NCI-H2227 (cell line): ENCODE results near the gene SKI.

ENCODE experiments used
- DNase-seq: peaks from one replicate; lab custom pipeline; 2025; ENCODE audit not compliant: unreplicated experiment; lab: John Stamatoyannopoulos, UW

SKI gene

DNA sequence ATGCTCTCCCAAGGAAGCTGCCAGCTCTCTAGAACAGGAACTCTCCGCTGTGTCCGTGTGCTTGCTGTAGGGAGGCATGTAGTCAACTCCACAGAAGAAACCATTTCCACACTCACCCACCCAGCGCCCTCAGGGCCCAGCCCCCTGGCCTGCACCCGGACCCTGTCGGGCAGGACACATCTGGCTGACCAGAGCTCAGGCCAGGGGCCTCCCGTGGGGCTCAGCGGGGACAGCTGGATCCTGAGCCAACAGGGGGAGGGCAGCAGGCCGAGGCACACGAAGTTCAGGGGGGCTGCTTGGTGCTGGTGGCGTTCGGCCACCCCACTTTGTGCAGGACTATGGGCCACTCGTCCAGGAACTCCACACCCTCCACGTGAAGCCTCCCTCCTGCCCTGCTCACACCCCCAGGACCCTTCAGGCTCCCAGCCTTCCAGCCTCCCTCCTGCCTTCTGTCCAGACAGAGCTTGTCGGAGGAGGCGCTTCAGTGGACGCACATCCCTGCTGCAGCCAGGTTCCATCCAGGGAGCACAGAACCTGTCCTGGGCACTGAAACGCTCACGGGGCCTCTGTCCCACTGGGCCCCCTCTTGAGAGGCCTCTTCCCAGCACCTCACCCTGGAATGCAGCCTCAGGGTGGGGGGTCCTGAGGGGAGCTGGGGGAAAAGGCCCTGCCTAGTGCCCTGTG, 18.6 kb upstream of the SKI start:
- DNase-seq: no peak

DNA sequence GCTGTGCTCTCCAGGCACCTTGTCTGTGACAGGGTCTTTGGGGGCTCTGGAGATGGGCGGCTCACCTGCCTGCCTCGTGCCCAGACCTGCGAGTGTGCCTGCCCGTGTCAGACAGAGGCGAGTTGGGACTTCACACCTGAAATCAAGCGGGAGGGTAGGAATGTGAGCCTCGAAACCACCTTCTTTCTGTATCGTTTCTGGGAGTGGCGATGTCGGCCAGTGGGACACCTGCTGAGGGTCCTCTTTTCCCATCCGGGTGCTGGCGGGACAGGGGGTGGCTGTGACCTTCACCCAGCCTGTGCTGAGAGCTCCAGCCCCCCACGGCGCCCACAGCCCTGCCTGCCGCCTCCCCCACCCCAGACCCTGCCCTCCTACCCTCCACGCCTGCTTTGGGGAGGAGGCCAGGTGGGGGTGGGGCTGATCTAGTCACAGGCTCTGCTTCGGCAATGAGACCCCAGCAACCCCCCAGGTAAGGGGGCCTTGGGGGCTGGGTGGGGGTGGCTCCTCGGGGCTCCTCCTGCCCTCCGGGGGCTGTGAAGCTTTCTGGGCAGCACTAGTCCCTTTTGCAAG, 17.9 kb upstream of the SKI start:
- no peak for DNase-seq

DNA sequence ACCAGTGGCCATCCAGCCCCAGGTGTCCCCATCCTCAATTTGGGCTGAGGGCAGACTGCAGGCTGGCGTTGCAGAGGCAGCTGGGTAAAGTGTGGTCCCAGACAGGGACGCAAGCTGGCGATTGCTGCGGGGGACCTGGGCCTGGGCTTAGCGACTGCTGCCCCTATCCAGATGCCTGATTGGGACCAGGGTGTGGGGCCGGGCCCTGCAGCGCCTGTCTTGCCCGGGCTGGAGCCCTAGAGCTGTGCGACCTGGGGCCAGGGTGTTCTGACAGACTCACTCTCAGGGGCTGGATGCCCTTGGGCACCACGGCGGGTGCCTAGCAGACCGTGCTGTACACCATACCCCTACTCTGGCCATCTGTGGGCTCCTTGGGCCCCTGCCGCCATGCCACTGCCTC, 17.3 kb upstream of the SKI start:
- DNase-seq: no peak

DNA sequence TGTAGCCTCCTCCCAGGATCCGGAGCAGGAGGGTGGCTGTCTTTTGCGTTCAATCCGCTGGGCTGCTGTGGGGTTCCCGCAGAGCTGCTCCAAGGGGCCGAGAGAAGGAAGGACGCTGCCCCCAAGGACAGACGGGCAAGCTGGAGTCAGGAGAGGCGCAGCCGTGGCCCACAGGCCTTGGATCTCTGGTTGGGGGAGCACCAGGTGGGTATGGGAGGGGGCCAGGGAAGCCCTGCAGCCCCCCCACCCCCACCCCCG, 15.9 kb upstream of the SKI start:
- no peak for DNase-seq

DNA sequence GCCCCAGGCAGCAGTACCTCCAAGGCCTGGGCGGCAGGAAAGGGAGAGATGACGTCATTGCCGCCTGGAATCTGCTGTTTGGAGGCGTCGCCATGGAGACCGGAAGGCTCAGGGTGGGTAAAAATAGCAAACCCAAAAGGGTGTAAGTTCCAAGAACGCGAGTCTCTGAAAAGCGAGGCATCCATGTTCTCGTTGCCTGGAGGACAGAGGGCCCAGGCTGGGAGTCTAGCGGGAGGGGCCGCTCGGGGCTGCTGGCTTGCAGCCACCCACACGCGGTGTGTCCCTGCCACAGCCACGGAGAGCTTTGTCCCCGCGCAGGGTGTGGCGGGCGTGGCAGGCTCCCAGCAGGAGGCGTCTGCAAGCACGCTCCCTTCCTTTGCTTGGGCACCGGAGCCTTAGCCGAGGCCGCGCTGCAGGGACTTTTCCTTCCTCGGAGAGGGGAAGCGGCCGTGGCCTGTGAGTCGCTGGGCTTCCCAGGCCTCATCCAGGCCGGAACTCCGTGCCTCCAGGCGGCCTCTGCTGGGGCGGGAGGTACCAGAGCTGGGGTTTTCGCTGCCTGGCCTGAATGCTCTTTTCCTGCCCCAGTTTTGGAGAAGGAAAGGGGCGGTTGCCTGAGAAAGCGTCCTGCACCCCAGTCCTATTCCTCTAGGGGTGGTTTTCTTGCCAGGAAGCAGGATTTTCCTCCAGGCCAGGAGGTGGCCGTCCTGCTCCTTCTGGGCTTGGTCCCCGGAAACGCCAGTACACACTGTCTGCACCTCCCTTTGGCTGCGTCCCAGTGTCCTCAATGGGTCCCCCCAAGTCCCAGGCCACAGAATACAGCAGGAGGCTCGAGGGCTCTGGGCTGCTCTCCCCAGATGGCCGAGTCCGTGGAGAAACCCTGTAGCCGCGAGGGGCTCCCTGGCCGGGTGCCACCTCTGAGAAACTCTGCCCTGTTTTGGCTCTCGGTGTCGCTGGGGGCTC, 15.3 kb upstream of the SKI start:
- peak; percentile 93 for DNase-seq

DNA sequence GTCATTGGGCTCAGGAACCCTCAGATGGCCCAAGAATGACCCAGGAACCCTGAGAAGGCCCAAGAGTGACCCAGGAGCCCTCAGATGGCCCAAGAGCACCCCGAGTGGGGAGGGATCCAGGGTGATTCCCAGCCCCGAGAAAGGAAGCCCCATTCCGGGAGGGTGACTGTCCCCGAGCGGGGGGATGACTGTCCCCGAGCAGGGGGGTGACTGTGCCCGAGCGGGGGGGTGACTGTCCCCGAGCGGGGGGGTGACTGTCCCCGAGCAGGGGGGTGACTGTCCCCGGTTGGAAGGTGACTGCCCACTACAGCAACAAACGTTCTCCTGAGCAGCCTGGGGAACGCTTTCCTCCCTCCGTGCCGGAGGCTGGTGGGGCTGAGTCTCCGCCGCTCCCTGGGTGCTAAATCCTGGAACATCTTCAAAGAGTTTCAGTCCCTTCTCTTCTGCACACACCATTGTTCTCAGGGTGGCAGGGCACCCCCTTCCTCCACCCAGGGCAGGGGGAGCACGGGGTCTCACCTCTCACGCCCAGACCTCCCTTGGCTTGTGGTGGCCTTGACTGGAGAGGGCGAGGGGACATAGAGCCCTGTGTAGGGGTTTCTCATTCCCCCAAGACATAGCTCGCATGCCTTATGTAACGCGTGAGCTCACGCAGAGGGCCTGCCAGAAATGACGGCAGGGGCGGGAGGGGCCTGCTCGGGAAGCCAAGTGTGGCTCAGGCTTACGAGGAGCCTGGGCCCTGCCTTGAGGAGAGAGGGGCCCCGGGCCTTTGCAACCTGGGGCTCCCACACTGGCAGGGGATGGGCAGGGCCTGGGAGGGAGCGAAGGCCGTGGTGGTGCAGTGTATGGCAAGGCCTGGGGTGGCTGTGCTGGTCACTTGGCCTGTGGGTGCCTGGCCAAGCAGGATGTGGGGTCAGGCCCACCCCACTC, 14.3 kb upstream of the SKI start:
- DNase-seq: no peak

DNA sequence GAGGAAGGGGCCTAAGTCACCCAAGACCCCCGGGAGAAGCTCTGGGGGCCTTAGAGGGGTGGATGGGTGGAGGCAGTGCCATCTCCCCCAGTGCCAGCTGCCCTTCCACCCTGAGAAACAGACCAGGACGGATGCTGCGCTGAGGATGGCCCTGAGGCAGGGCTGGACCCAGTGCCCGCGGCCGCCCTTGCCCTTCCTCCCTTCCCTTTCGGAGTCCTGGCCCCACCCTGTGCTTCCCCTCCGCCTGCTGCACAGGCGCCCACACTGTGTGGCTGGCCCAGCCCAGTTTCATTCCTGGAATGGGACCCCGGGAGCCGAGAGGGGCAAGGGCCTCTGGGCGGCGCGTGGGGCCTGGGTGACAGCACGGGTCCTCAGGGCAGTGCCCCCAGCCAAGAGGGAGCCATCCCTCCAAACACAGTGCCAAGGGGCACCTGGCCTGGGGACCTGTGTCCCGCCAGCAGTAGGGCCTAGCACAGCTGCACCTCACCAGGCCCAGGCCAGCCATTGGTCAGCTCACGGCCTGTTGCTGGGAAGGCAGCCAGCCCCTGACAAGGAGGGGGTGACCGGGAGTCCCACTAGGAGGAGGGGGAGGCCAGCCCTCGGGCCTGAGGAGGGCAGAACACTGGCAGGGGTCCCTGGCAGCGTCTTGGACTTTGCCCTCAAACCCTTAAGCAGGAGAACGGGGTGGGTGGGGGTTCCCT, 13.4 kb upstream of the SKI start:
- no peak for DNase-seq

DNA sequence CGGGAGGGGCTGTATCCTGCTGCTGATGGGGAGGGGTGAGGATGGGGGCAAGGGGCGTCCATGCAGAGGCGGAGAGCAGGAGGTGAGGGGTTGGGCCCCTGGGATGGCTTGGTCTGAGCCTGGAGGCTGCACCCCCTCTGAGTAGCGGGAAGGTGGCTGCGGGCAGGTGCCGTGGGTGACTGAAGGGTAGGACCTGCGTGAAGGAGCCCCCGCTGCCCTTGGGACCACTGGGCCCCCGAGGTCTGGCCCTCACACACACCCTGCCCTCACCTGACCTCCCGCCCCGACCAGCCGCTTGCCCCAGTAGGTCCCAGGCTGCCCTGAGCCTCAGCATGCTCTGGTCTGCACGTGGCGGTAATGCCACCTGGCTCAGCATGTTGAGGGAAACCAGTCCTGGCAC, 12.8 kb upstream of the SKI start:
- DNase-seq: no peak

DNA sequence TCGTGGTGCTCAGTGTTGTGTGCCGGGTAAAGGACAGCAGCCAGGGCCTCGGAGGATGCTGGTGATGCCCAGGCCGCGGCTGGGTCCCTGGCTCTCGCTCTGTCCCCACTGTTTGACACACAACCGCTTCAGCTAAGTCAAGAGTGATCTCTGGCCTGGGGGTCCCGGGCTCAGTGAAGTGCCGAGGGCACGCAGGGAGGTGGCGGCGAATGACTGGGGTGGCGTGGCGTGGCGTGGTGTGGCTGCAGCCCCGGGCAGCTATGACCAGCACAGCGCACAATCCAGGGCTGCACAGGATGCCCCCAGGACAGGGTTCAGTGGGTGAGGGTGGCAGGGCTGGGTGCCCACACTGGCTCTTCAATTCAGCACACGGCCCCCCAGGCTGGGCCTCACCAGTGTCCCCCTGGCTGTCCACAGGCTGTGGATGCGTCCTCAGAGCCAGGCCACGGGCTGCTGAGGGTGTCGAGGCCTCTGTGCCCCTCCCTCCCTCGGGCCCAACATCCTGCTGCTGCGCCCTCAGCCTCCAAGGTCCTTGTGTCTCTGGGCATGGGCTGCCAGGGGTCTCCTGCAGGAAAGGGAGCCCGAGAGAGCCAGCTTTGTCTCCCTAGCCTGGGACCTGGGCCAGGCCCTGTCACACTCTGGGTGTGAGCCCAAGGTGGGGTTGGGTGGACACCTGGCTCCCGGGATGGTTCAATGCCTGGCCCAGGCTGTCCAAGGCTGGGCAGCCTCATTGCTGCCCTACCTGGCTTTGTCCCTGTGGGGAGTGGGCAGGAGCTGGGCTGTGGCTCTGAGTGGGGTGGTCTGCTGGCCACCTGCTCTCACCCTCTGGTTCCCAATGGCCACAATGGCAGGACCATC, 12.0 kb upstream of the SKI start:
- no peak for DNase-seq

DNA sequence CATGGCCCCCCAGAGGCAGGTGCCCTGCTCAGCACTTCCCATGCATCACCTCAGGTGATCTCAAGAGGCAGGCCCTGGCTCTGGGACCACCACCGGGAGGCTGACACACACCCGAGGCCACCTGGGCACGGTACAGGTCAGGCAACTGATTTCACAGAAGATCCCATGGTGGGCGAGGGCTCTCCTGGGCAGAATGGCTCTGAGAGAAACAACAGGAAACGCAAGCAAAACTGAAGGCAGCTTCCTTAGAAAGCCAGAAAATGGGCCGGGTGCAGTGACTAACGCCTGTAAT, 11.4 kb upstream of the SKI start:
- DNase-seq: no peak

DNA sequence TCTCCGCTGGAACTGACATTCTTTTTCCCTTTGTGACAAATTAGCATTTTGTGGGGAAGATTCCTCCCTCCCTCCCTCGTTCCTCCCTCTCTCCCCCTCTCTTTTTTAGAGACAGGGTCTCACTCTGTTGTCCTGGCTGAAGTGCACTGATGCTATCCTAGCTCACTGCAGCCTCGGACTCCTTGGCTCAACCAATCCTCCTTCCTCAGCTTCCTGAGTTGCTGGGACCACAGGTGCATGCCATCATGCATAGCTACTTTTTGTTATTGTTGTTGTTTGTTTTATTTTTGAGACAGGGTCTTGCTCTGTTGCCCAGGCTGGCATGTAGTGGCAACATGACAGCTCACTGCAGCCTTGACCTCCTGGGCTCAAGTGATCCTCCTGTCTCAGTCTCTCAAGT, 6.8 kb upstream of the SKI start:
- DNase-seq: no peak

DNA sequence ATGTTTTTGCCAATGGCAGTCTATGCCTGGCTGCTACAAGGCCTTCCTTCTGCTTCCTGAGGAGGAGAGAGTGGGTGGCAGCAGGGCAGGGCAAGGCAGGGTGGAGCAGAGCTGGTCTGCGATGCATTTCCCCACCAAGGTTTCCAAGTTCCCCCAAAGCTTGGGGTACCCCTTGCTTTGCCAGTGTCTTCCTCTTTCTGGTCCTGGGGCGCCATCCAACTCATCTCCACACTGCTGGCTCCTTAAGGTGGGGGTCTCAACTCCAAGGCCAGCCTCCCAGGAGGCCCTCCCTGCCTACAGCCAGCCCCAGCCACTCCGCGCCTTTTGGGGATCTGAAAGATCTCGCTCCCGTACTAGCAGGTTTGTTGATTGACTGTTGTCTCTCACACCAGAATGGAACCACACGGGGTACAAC, 3.9 kb upstream of the SKI start:
- no peak for DNase-seq

DNA sequence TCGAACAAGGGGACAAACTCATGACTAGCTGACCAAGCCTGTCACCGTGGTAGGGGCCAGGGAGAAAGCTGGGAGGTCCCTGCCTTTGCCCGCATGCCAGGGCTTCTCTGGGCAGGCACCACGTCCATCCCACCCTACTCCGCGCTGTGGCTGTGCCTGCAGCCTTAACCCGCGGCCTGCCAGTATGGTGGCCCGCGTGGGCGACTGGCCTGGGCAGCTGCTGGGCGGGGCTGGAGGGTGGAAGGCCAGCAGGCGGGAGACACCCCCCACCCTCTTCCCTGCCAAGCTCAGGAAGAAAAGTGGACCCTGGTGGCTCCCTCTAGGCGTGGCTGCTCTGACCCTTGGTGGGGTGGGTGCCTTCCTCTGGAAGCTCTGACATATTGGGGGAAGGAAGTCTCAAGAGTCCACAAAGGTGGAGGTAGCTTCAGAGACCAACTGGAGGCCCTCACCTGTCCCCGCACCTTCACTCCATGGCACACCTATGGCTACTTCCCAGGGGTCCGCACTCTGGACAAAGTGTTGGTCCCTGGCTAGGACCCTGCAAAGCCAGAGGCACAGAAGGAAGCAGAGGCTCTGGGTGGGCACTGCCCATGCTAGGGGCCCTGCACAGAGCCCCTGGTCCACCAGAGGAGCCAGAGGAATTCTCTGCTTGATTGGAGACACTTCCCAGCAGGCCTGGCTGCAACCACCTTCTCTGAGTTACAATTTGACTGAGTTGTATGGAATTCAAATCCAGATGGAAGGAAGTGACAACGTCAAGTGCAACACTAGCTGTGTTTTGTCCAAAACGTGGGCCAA, 3.3 kb upstream of the SKI start:
- DNase-seq: no peak

DNA sequence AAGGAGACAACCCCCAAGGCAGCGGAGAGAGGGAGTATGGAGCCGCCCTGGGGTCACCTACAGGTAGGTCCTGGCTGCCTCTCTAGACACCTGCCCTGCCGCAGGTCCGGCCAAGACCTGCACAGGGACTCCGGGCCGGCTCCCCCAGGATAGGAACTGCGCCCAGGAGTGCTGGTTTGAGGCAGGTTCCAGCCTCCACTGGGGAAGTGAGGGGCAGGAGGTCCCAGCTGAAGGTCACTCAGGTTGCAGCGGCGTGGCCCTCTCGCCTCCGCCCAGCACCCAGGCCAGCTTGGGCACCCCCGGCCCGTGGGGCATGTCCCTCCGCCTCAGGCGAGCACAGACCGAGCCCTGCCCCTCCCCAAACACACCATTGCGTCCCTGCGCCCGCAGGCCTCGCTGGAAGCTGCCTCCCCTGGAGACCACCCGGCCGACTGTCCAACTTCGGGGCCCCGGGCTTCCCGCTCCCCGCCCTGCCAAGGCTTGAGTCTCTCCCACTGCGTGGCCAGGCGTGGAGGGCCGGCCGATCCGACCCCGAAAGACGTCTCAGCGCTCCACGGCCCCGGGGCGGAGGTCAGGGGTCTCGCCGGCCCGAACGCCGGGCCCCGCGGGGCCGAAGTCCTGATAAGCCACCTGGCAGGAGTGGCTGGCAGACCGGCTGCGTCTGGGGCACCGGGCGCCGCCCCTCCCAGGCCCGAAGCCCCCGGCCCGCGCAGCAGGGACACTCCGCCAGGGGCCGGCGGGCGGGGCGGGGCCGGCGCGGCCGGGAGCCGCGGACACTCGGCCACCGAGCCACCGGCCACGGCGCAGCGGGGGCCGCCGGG, 1.4 kb upstream of the SKI start:
- peak; percentile 41 for DNase-seq

DNA sequence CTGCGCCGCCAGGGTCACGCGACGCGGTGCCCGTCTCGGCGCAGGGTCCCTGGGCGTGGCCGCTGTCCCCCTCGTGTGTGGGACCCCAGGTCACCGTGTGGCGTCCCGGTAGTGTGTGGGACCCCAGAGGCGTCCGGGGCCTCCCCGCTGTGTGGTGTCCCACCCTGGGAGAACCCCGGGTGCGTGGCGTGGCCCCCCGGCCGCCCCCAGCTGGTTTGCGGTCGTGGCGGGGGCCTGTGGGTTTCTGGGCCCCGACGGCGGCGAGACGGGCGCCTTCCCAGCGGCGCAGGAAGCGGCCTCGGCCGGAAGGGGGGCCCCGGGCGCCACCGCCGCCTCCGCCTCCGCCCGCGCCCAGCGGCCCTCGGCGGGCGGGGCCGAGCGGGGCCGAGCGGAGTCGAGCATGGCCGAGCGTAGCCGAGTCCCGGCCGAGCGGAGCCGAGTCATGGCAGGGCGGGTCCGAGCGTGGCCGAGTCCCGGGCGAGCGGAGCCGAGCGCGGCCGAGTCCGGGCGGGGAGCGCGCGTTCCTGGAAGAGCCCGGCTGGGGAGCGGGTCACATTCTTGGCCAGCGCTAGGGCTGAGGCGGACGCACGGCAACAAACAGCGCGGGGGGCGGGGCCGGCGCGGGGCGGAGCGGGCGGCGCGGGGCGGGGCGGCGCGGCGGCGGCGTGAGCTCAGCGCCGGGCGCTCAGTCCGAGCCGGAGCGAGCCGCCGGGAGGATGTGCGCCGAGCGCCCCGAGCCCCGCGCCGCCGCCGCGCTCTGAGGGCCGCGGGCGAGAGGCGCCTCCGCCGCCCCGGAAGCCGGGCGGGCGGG, 568 bp upstream of the SKI start:
- DNase-seq: peak; percentile 99

DNA sequence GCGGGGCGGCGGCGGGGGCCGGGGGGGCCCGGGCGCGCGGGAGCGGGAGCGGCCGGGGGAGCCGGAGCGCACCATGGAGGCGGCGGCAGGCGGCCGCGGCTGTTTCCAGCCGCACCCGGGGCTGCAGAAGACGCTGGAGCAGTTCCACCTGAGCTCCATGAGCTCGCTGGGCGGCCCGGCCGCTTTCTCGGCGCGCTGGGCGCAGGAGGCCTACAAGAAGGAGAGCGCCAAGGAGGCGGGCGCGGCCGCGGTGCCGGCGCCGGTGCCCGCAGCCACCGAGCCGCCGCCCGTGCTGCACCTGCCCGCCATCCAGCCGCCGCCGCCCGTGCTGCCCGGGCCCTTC, 546 bp downstream of the SKI start:
- DNase-seq: peak; percentile 62

DNA sequence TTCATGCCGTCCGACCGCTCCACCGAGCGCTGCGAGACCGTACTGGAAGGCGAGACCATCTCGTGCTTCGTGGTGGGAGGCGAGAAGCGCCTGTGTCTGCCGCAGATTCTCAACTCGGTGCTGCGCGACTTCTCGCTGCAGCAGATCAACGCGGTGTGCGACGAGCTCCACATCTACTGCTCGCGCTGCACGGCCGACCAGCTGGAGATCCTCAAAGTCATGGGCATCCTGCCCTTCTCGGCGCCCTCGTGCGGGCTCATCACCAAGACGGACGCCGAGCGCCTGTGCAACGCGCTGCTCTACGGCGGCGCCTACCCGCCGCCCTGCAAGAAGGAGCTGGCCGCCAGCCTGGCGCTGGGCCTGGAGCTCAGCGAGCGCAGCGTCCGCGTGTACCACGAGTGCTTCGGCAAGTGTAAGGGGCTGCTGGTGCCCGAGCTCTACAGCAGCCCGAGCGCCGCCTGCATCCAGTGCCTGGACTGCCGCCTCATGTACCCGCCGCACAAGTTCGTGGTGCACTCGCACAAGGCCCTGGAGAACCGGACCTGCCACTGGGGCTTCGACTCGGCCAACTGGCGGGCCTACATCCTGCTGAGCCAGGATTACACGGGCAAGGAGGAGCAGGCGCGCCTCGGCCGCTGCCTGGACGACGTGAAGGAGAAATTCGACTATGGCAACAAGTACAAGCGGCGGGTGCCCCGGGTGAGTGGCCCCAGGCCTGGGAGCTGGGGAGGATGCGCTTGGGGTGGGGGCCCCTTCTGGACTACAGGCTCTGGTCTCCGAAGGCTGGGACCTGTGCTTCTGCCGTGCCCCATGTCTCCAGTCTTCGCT, 1.1 kb downstream of the SKI start:
- DNase-seq: peak; percentile 65
